ENCODE results near the gene NHS.

- TF ChIP-seq CTCF (IDR thresholded peaks at IDR 0.05; ENCODE audit: borderline replicate concordance, extremely low read depth, low read length, poor library complexity, severe bottlenecking): no peak
- TF ChIP-seq EZH2 (IDR thresholded peaks at IDR 0.05; ENCODE audit: borderline replicate concordance, low read depth, low read length, severe bottlenecking): no peak
Measured at GRCh38 chrX:17621566-17622270, 246.7 kb downstream of the NHS start.
